ENCODE results near the gene FLYWCH2.
"Not testable (repeated sequence)": the region's sequence is repeated elsewhere in the genome, so short reads cannot be mapped to it uniquely, and the experiment has no call there.

Gene FLYWCH2

DNA sequence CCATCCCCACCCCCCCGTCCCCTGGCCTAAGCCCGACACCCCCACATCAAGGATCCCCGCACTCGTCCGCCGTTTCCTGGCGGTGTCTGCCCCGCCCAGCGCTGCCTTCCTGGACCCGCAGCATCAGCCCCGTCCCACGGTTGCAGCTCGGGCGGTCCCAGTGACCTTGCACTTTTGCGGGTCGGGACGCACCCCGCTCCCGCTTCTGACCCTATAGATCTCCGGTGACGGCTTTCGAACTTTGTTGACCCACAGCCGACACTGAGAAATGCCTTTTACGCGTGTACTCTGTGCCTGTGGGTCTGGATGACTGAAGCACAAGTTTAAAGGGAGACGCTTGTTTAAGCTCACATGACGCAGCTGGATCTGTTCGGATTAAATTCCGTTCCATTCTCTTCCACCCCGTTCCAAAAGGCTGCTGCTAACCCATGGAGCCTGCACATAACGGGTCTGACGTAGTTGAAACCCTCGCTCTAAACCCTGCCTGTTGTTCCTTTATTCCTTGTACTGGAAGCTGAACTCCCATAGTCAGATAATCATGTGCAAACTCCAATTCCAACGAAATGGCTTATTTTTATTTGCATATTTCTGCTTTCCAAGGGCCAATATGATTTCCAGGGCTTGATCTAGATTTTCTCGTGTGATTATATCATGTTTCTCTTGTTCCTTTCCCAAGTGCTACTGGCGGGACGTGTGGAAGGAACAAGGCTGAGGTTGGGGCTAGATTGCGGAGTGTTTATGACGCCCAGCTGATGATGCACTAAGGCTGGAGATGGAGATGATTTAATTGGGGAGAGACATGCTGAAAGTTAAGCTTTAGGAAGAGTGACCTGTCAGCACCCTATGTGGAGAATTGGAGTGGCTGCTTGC, 29.6 kb downstream of the FLYWCH2 start:
- H3K4me1 Mint-ChIP-seq: peaks cover 19% of the 10 kb centered on the region
- H3K36me3 Mint-ChIP-seq: peaks cover 5% of the 10 kb centered on the region
- H3K27me3 Mint-ChIP-seq: no peaks in the 10 kb centered on the region
- H3K4me3 Mint-ChIP-seq: peak overlapping the region; percentile 90
- H3K27ac Mint-ChIP-seq: peak overlapping the region; percentile 72
- H3K9me3 Mint-ChIP-seq: no peaks in the 10 kb centered on the region
- peak; percentile 46 for ATAC-seq

DNA sequence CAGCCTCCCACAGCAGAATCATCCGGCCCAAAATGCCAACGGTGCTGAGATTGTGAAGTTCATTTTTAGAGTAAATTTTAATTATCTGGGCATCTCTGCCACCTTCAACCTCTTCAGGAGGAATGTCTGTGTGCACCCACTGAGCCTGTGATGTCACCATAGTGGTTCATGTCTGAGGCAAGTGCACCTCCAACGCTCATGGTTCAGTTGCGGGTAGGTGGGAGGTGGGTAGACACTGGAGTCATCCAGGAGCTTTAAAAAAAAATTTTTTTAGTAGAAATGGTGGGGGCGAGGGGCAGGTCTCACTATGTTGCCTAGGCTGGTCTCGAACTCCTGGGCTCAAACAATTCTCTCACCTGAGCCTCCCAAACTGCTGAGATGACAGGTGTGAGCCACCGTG, 30.6 kb downstream of the FLYWCH2 start:
- Mint-ChIP-seq H3K4me3 (peak overlapping the region; percentile 90), H3K9me3 (no peaks in the 10 kb centered on the region), H3K27ac (no peak overlapping the region), H3K4me1 (peaks cover 19% of the 10 kb centered on the region), H3K36me3 (peaks cover 5% of the 10 kb centered on the region), H3K27me3 (no peaks in the 10 kb centered on the region)
- ATAC-seq: no peak

GRCh38 chr16:2914233-2914632, 31.2 kb downstream of the FLYWCH2 start:
- ATAC-seq: no peak
- H3K27ac Mint-ChIP-seq: no peak overlapping the region

DNA sequence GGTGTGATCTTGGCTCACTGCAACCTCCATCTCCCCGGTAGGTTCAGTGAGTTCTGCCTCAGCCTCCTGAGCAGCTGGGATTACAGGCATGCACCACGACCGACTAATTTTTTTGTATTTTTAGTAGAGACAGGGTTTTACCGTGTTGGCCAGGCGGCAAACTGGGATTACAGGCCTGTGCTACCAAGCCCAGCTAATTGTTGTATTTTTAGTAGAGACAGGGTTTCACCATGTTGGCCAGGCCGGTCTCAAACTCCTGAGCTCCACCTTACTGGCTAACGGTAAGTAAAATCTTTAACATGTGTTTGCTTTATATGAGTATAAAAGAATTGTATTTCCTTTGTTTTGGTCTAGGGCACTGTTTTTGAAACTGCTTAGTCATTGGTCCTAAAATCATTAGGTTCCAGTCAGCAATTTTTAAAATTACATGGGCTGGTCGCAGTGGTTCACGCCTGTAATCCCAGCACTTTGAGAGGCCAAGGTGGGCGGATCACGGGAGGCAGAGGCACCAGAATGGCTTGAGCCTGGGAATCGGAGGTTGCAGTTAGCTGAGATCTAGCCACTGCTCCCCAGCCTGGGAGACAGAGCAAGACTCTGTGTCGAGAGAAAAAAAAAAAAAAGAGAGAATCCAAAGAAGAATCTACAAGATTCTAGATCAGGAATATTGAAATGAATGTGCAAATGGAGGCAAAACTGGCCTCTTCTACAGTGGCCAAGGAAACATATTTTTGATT, 32.3 kb downstream of the FLYWCH2 start:
- peaks cover 18% of the 10 kb centered on the region for H3K36me3 Mint-ChIP-seq
- no peak overlapping the region for H3K27ac Mint-ChIP-seq
- no peaks in the 10 kb centered on the region for H3K27me3 Mint-ChIP-seq
- no peak for ATAC-seq
- peaks cover 25% of the 10 kb centered on the region for H3K4me1 Mint-ChIP-seq
- H3K9me3 Mint-ChIP-seq: no peaks in the 10 kb centered on the region
- H3K4me3 Mint-ChIP-seq: no peak overlapping the region

More at GRCh38 chr16:2914233-2914632, 31.2 kb downstream of the FLYWCH2 start:
- peaks cover 10% of the 10 kb centered on the region for H3K36me3 Mint-ChIP-seq
- no peaks in the 10 kb centered on the region for H3K9me3 Mint-ChIP-seq
- H3K4me1 Mint-ChIP-seq: peaks cover 19% of the 10 kb centered on the region
- H3K4me3 Mint-ChIP-seq: no peak overlapping the region
- H3K27me3 Mint-ChIP-seq: no peaks in the 10 kb centered on the region

DNA sequence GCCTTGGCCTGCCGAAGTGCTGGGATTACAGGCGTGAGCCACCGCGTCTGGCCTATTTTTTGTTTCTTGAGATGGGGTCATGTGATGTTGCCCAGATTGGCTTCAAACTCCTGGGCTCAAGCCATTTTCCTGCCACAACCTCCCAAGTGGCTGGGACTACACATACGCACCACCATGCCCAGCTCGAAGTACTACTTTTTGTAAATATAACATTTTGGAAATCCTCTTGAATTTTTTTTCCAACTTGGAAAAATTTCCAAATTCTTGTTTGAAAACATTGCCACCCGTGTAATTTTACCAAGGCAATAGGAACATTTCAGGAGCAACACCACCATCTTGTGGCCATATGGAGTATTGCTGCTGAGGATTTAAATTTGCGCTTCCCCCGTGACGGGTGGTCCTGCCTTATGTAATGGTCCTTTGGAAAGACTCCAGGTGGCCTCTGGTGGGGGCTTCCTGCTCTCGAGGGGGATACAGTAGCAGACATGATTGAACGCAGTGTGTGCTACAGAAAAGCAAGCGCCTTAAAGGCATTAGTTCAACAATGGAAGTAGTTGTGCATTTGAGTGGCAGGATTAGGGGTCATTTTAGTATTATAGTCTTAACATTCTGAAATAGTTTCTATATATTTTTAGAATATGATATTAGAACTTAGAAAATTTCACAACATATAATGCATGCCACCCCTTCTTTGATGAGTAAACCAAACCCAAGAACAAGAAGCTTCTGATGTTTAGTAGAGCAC, 36.7 kb downstream of the FLYWCH2 start:
- H3K4me3 Mint-ChIP-seq: no peak overlapping the region
- no peaks in the 10 kb centered on the region for H3K27me3 Mint-ChIP-seq
- ATAC-seq: no peak
- H3K9me3 Mint-ChIP-seq: no peaks in the 10 kb centered on the region
- no peak overlapping the region for H3K27ac Mint-ChIP-seq
- H3K36me3 Mint-ChIP-seq: peaks cover 28% of the 10 kb centered on the region
- peaks cover 6% of the 10 kb centered on the region for H3K4me1 Mint-ChIP-seq

DNA sequence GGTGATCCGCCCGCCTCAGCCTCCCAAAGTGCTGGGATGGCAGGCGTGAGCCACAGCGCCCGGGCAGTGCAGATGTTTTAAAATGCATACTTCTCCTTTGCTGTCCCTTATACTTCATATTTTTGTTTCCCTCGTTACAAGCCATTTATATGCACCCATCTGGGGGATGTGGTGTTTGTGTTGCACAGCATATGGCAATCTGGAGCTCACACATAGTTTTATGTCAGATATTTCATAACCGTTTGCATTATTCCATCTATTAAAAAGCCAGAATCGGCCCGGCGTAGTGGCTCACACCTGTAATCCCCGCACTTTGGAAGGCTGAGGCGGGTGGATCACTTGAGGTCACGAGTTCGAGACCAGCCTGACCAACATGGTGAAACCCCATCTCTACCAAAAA, 40.5 kb downstream of the FLYWCH2 start:
- ATAC-seq: no peak
- no peaks in the 10 kb centered on the region for H3K27me3 Mint-ChIP-seq
- H3K4me1 Mint-ChIP-seq: peaks cover 17% of the 10 kb centered on the region
- H3K27ac Mint-ChIP-seq: no peak overlapping the region
- peaks cover 28% of the 10 kb centered on the region for H3K36me3 Mint-ChIP-seq
- no peaks in the 10 kb centered on the region for H3K9me3 Mint-ChIP-seq
- H3K4me3 Mint-ChIP-seq: no peak overlapping the region

GRCh38 chr16:2924901-2925755, 42.1 kb downstream of the FLYWCH2 start:
- no peak for ATAC-seq
- Mint-ChIP-seq H3K4me3 (no peak overlapping the region), H3K36me3 (peaks cover 15% of the 10 kb centered on the region), H3K4me1 (peaks cover 11% of the 10 kb centered on the region), H3K27me3 (no peaks in the 10 kb centered on the region), H3K27ac (no peak overlapping the region), H3K9me3 (no peaks in the 10 kb centered on the region)

- ATAC-seq: no peak
- Mint-ChIP-seq H3K27me3 (no peaks in the 10 kb centered on the region), H3K27ac (no peak overlapping the region), H3K4me1 (peaks cover 11% of the 10 kb centered on the region), H3K9me3 (no peaks in the 10 kb centered on the region), H3K4me3 (no peak overlapping the region), H3K36me3 (peaks cover 15% of the 10 kb centered on the region)
Measured at GRCh38 chr16:2925951-2926649, 43.1 kb downstream of the FLYWCH2 start.

GRCh38 chr16:2926650-2926999, 43.6 kb downstream of the FLYWCH2 start:
- peak overlapping the region; percentile 22 for H3K27ac Mint-ChIP-seq
- H3K36me3 Mint-ChIP-seq: peaks cover 15% of the 10 kb centered on the region
- peak overlapping the region; percentile 60 for H3K4me3 Mint-ChIP-seq
- no peaks in the 10 kb centered on the region for H3K27me3 Mint-ChIP-seq
- ATAC-seq: no peak
- no peaks in the 10 kb centered on the region for H3K9me3 Mint-ChIP-seq
- H3K4me1 Mint-ChIP-seq: peaks cover 11% of the 10 kb centered on the region

- peak; percentile 96 for ATAC-seq
- peak overlapping the region; percentile 60 for H3K4me3 Mint-ChIP-seq
- no peaks in the 10 kb centered on the region for H3K9me3 Mint-ChIP-seq
- peaks cover 11% of the 10 kb centered on the region for H3K36me3 Mint-ChIP-seq
- no peaks in the 10 kb centered on the region for H3K27me3 Mint-ChIP-seq
- peaks cover 11% of the 10 kb centered on the region for H3K4me1 Mint-ChIP-seq
- H3K27ac Mint-ChIP-seq: peak overlapping the region; percentile 22
Measured at GRCh38 chr16:2927010-2927646, 44.1 kb downstream of the FLYWCH2 start.

DNA sequence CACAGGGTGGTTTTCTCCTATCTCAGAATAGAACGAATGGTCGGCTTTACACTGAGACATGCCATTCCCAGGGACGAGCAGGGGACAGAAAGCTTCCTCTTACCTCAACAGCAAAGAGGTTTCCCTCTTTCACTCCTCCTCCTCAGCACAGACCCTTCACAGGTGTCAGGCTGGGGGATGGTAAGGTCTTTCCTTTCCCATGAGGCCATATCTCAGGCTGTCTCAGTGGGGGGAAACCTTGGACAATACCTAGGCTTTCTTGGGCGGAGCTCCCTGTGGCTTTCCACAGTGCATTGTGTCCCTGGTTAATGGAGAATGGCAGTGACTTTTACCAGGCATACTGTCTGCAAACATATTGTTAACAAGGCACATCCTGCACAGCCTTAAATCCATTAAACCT, 45.1 kb downstream of the FLYWCH2 start:
- H3K36me3 Mint-ChIP-seq, H3K9me3 Mint-ChIP-seq, H3K27ac Mint-ChIP-seq, H3K4me3 Mint-ChIP-seq, H3K27me3 Mint-ChIP-seq, ATAC-seq: not testable (repeated sequence)
- peaks cover 11% of the 10 kb centered on the region for H3K4me1 Mint-ChIP-seq

DNA sequence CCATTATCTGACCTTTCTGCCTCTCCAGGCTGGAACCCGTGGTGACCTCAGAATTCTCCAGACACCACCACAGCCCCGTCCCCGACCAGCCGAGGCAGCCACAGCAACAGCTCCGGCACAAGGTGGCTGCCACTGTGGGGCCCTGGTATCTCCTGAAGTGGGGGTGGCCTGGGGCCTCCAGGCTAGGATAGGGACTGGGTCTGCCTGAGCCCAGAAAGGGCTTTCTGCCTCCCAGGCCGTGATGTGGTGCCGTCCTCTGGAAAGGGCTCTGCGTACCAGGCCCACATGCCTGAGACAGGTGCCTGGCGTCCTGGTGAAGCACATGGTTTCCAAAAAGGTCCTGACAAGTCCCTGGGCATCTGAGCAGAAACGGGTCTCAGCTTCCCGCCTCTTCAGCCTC, 45.8 kb downstream of the FLYWCH2 start:
- Mint-ChIP-seq H3K36me3 (peaks cover 12% of the 10 kb centered on the region), H3K9me3 (no peaks in the 10 kb centered on the region), H3K4me3 (no peak overlapping the region), H3K27ac (no peak overlapping the region), H3K4me1 (peaks cover 11% of the 10 kb centered on the region), H3K27me3 (no peaks in the 10 kb centered on the region)
- ATAC-seq: no peak

DNA sequence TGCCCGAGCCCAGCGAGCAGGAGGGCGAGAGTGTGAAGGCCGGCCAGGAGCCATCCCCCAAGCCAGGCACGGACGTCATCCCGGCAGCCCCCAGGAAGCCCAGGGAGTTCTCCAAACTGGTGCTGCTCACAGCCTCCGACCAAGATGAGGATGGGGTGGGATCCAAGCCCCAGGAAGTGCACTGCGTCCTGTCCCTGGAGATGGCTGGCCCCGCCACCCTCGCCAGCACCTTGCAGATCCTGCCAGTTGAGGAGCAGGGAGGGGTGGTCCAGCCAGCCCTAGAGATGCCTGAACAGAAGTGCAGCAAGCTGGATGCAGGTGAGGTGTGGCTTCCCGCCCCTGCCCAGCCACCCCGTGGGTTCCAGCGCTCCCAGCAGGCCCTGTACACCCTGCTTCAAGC, 46.7 kb downstream of the FLYWCH2 start:
- Mint-ChIP-seq H3K4me3 (no peak overlapping the region), H3K4me1 (peaks cover 11% of the 10 kb centered on the region), H3K9me3 (no peaks in the 10 kb centered on the region), H3K27ac (no peak overlapping the region), H3K27me3 (no peaks in the 10 kb centered on the region), H3K36me3 (peaks cover 21% of the 10 kb centered on the region)
- ATAC-seq: no peak

- Mint-ChIP-seq H3K27me3 (no peaks in the 10 kb centered on the region), H3K9me3 (no peaks in the 10 kb centered on the region)
- no peak for ATAC-seq
Measured at GRCh38 chr16:2930236-2930635, 47.2 kb downstream of the FLYWCH2 start.

More at GRCh38 chr16:2930236-2930635, 47.2 kb downstream of the FLYWCH2 start:
- Mint-ChIP-seq H3K4me3 (no peak overlapping the region), H3K4me1 (peaks cover 11% of the 10 kb centered on the region), H3K27ac (no peak overlapping the region), H3K36me3 (peaks cover 27% of the 10 kb centered on the region)

Data from stimulated activated memory B cell treated with anti-CD40 and anti-IgM and Interleukin-4, amounts not matched to agents 10 μg/mL and 1 μg/mL and 100 μg/mL, for 72 hours (primary cell).